Peyer's patch (tissue), 4 donors: ENCODE data around the gene ACER3. TPM values are rescaled to one million over a fixed set of nuclear protein-coding genes. Genes with fewer than 3 reads are reported as not detected.
A peak's percentile ranks its signal among the peaks of the same experiment; 100 is the strongest.

Source experiments
- DNase-seq, 3 donors: peaks; one replicate each; pipeline ENCODE4 v3.0.0-alpha.2; 2017 to 2019
- H3K27ac ChIP-seq, 4 donors: fragments of 200-600 bp; sonication (generic); one replicate each; pipeline ENCODE4 v1.5.1; 2016 to 2019
- H3K27me3 ChIP-seq, 2 donors: fragments of 200-600 bp; sonication (generic); one replicate each; pipeline ENCODE4 v1.5.1; 2019
- H3K36me3 ChIP-seq, 3 donors: fragments of 200-600 bp; sonication (generic); one replicate each; pipeline ENCODE4 v1.5.1; 2016 to 2019
- H3K4me1 ChIP-seq, 4 donors: fragments of 200-600 bp; sonication (generic); one replicate each; pipeline ENCODE4 v1.5.1; 2016 to 2019
- H3K4me3 ChIP-seq, 4 donors: fragments of 200-600 bp; sonication (generic); 1 replicate in 3 of 4; 2 replicates in 1 of 4; pipeline ENCODE4 v1.5.1; 2016 to 2019; ENCODE audit warnings: mild to moderate bottlenecking in 1 of 4
- H3K9me3 ChIP-seq, 4 donors: fragments of 200-600 bp; sonication (generic); one replicate each; pipeline ENCODE4 v1.5.1; 2016 to 2019; ENCODE audit warnings: mild to moderate bottlenecking in 1 of 4
- POLR2A ChIP-seq, 2 donors: fragments of 450-650 bp; IDR thresholded peaks; one replicate each; pipeline ENCODE4 v1.5.1; 2017; ENCODE audit warnings: antibody characterized with exemption in 2 of 2, mild to moderate bottlenecking in 2 of 2, moderate library complexity in 2 of 2
- total RNA-seq, 4 donors: library from RNA; depleted of rRNA; stranded (reverse); fragments of >200 nt; gene quantifications; one replicate each; pipeline ENCODE4 v1.1.0, GENCODE V29; 2016
- TF ChIP-seq, protein P1 (sequence below), 6 experiments: fragments of 450-650 bp in 4 of 6; fragments of 200-600 bp in 2 of 6; sonication (generic) in 1 of 6; IDR thresholded peaks; one replicate each; pipeline ENCODE4 v1.5.1; 2017 to 2019; ENCODE audit warnings: antibody characterized with exemption in 6 of 6, mild to moderate bottlenecking in 3 of 6, moderate library complexity in 1 of 6

ACER3 gene
- total RNA-seq, 4 donors from 2014 or later = 13.2 to 25.5 (median 19.8) TPM

DNA sequence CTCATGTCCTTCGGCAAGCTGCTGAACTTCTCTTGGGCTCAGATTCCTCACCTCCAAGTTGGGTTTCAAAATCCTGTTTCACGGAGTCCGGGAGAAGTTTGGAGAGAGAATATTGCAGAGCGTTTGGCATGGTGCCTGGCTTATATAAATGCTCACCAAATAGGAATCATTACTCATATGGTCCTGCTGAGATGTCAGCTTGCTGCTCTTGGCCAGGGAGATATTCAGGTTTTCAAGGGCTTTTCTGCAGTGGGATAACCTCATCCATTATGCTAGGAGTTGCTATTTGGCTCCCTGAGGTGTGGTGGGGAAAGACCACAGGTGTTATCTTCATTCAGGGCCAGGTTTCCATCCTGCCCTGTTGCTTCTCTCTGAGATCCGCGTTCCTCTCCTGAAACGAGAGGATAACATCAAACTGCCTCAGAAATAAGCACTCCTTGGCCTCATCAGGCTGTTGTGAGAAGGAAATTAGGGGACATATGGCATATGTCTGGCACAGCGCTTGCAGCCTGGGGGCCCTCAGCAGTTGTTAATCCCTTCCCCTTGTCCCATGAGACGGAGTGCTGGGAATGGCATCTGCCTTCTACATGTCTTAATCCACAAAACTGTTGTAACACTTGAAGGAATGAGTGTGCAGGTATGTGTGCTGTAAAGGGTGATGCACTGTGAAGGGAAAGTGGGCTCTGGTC is 29.9 kb upstream of the ACER3 start:
- TF ChIP-seq POLR2A (IDR thresholded peaks at IDR 0.05) = no peak
- TF ChIP-seq, protein P1, sequence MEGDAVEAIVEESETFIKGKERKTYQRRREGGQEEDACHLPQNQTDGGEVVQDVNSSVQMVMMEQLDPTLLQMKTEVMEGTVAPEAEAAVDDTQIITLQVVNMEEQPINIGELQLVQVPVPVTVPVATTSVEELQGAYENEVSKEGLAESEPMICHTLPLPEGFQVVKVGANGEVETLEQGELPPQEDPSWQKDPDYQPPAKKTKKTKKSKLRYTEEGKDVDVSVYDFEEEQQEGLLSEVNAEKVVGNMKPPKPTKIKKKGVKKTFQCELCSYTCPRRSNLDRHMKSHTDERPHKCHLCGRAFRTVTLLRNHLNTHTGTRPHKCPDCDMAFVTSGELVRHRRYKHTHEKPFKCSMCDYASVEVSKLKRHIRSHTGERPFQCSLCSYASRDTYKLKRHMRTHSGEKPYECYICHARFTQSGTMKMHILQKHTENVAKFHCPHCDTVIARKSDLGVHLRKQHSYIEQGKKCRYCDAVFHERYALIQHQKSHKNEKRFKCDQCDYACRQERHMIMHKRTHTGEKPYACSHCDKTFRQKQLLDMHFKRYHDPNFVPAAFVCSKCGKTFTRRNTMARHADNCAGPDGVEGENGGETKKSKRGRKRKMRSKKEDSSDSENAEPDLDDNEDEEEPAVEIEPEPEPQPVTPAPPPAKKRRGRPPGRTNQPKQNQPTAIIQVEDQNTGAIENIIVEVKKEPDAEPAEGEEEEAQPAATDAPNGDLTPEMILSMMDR (IDR thresholded peaks at IDR 0.05) = no peak
- DNase-seq = peak in 1 of 3 donors; percentile 50
- Histone ChIP-seq H3K4me1 (no peaks in the 10 kb centered on the region), H3K27ac (no peak overlapping the region), H3K9me3 (no peaks in the 10 kb centered on the region), H3K36me3 (no peaks in the 10 kb centered on the region), H3K27me3 (no peaks in the 10 kb centered on the region), H3K4me3 (no peak overlapping the region)

DNA sequence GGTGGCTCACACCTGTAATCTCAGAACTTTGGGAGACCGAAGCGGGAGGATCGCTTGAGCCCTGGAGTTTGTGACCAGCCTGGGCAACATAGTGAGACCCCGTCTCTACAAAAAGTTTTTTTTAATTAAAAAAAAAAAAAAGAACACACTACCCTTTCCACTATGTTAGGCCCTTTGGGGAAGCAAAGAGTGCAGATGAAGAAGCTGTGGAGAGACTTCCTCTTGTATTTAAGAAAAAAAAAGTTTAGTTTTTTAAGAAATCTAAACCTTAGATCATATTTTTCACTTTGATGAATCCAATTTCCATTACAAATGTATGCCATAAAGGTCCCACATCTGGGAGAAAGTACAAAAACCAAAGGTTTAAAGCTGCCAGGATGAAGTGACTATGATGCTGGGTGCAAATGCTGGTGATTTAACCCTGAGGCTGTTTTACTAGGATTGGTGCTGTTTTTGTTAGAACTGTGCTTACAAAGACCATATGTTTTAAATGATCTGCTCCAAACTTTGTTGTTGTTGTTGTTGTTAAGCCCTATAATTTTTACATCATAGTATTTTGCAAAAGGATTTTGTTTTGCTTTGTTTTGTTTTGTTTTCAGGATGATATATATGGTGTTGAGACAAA is 28.9 kb upstream of the ACER3 start:
- Histone ChIP-seq H3K27ac (no peak overlapping the region), H3K4me1 (peaks cover 0 to 10% (median under 1%) of the 10 kb centered on the region in 4 donors), H3K9me3 (no peaks in the 10 kb centered on the region), H3K4me3 (no peak overlapping the region), H3K27me3 (no peaks in the 10 kb centered on the region), H3K36me3 (no peaks in the 10 kb centered on the region)
- TF ChIP-seq POLR2A (IDR thresholded peaks at IDR 0.05) = no peak
- TF ChIP-seq, protein P1 (IDR thresholded peaks at IDR 0.05) = no peak
- no peak for DNase-seq

DNA sequence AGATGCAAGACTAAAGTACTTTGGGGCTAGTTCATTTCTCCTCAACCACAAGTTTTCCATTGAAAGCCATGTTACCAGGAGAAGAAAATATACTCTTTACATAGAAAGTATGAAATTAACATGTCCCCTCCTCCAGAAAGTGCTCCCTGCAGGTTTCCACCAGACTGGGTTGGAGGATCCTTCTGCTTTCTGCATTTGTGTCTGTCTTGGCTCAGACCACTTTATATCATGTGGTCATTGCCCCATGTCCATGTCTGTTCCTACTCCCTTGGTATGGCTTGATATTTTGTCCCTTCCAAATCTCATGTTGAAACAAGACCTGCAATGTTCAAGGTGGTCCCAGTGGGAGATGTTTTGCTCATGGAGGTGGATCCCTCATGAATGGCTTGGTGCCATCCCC is 28.4 kb upstream of the ACER3 start:
- H3K27me3 ChIP-seq = no peaks in the 10 kb centered on the region
- no peak for TF ChIP-seq POLR2A (IDR thresholded peaks at IDR 0.05)
- TF ChIP-seq, protein P1 (IDR thresholded peaks at IDR 0.05) = no peak
- DNase-seq = no peak
- H3K4me1 ChIP-seq = peaks cover 0 to 12% (median 3%) of the 10 kb centered on the region in 4 donors
- H3K36me3 ChIP-seq = no peaks in the 10 kb centered on the region
- H3K27ac ChIP-seq = no peak overlapping the region
- H3K9me3 ChIP-seq = no peaks in the 10 kb centered on the region
- no peak overlapping the region for H3K4me3 ChIP-seq

DNA sequence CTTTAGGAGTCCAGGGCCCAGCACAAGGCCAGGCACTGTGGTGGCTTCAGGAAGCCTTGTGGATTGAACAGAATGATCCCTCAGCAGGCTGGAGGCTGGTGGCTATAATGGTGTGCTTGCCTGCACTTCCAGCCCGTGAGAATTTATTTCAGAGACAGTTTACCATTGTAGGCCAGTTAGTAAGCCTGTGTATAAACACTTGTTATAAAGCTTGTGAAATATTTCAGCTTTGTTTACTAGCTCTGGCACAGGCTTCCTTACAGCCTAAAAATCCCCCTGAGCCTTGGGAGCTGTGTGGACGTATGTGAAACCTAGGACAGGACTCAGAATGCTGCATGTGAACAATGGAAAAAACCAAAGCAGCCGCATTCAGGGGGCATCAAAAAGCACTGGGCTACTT is 26.6 kb upstream of the ACER3 start:
- H3K36me3 ChIP-seq = no peaks in the 10 kb centered on the region
- TF ChIP-seq, protein P1 (IDR thresholded peaks at IDR 0.05) = no peak
- TF ChIP-seq POLR2A (IDR thresholded peaks at IDR 0.05) = no peak
- DNase-seq = no peak
- H3K9me3 ChIP-seq = no peaks in the 10 kb centered on the region
- H3K4me1 ChIP-seq = peaks cover 0 to 20% (median 3%) of the 10 kb centered on the region in 4 donors
- no peaks in the 10 kb centered on the region for H3K27me3 ChIP-seq
- no peak overlapping the region for H3K4me3 ChIP-seq
- H3K27ac ChIP-seq = peak overlapping the region in 1 of 4 donors; percentile 19

DNA sequence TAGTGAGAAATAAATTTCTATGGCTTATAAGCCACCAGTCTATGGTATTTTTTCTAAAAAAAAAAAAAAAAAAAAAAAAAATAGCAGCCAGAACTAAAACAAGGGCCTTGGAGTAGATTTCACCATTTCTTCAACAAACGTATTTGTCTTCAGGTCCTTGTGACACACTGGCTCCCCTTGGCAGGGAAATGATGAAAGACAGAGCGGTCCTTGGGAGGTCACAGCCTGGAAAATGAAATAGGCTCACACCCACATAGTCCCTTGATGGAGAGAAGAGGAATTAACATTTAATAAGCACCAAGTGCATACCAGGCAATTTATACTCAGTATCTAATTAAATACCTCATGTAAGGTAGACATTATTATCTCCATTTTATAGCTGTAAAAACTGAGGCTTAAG is 25.7 kb upstream of the ACER3 start:
- Histone ChIP-seq H3K4me1 (peaks cover 0 to 26% (median 3%) of the 10 kb centered on the region in 4 donors), H3K36me3 (no peaks in the 10 kb centered on the region), H3K27me3 (no peaks in the 10 kb centered on the region), H3K4me3 (no peak overlapping the region), H3K27ac (no peak overlapping the region), H3K9me3 (no peaks in the 10 kb centered on the region)
- TF ChIP-seq POLR2A (IDR thresholded peaks at IDR 0.05) = no peak
- TF ChIP-seq, protein P1 (IDR thresholded peaks at IDR 0.05) = no peak
- DNase-seq = no peak
